ENCODE measurements around the gene SLC12A7.

The SLC12A7 gene

GRCh38 chr5:1124205-1125029 lies 12.6 kb upstream of the SLC12A7 start:
- no peak for FAIRE-seq

DNA sequence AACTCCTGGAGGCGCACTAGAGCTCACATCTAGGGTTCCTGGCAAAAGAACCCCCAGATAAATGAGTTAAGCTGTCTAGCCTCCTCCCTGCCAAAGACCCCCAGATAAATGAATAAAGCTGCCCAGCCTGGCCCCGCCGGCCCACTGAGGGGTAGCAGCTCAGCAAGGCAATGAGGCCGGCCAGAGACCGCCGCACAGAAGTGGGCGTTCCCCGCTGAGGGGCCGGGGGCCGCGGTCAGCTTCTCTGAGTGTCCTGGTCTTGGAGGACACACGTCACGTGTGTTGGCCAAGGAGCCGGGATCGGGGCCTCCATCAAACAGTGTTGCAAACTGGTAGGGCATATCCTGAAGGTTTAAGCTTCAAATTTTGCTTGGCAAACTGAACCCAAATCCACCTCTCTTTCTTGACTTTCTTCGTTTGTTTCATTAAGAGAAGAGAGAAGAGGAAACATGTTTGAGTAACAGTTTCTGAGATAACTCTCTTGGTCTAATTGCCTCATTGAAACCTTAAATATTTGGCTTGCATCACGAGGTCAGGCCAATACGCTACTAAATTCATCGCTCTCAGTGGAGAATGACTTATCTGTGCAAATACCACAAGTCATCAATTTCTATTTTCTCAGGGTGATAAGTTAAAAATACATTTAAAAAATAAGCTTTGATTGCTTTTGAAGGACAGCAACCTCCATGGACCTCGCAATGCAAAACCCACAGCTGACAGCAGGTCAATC lies 11.7 kb upstream of the SLC12A7 start:
- FAIRE-seq: no peak

GRCh38 chr5:1122511-1123294 lies 10.8 kb upstream of the SLC12A7 start:
- FAIRE-seq: no peak

DNA sequence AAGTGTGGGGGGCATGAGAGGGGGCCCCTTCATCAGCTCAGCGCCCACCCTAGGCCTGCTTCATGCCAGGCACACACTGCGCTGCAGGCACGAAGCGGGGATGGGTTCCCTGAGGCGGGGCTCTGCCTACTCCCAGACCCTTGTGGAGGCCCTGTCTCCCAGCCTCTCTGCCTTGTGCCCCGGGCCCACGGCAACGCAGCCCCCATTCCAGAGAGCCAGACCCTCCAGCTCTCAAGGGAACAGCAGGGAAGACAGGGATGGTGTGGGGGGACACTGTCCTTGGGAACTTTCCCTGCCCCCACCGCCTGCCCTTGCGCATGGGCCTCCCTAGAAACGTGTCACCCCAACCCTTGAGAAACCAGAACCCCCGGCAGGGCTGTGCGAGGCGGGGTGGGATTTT lies 10.0 kb upstream of the SLC12A7 start:
- no peak for FAIRE-seq

DNA sequence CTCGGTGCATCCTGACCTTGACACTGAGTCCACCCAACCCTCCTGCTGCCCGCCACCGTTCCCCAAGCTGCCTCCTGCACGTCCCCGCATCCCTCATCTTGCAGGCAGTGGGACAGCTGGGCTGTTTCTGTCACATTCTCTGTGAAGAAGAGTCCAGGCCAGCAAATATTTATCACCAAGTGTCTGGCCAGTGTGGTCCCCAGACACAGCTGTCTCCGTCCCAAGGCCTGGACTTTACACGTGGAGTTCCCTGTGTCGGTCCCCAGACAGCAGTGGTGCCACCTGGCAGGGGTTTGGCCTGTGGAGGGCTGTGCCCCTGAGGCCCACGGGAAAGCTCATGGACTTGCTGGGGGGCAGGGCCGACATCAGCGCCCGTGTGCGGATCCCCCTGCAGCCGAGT lies 9.2 kb upstream of the SLC12A7 start:
- no peak for FAIRE-seq

DNA sequence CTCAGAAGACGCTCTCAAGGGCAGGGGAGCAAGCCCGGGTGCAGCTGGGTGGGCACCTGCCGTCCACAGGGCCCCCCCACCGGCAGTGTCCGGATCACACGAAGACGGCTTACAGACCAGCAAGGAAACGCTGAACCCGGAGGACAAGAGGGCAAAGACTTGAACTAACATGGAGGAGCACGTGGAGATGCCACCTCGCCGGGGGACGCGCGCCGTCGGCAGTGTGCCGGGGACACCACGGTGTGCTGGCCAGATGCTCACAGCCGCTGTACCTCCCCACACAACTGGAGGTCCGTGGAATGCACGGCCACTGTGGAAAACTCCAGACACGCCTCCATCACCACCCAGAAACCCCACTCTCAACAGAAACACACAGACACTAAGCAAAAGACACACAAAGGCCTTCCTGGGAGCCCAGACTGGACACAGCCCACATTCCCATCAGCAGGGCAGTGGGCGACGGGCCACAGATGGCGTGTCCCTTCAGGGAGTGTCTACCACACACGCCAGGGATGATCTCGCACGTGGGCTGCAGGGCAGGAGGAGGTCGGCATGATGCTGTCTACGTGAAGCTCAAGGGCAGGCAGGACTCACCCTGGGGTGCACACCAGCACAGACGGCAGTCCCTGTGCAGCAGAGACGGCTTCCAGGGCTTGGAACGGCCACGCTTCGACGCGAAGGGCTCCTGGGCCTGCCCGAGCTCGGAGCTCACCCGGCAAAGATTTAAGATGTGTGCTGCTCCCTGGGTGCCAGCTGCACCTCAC lies 8.6 kb upstream of the SLC12A7 start:
- FAIRE-seq: no peak

GRCh38 chr5:1119312-1119831 lies 7.5 kb upstream of the SLC12A7 start:
- no peak for FAIRE-seq

GRCh38 chr5:1118738-1119137 lies 6.9 kb upstream of the SLC12A7 start:
- FAIRE-seq: no peak

GRCh38 chr5:1118231-1118698 lies 6.4 kb upstream of the SLC12A7 start:
- FAIRE-seq: no peak

- FAIRE-seq: no peak
Observed at GRCh38 chr5:1116977-1117376, 5.1 kb upstream of the SLC12A7 start.

DNA sequence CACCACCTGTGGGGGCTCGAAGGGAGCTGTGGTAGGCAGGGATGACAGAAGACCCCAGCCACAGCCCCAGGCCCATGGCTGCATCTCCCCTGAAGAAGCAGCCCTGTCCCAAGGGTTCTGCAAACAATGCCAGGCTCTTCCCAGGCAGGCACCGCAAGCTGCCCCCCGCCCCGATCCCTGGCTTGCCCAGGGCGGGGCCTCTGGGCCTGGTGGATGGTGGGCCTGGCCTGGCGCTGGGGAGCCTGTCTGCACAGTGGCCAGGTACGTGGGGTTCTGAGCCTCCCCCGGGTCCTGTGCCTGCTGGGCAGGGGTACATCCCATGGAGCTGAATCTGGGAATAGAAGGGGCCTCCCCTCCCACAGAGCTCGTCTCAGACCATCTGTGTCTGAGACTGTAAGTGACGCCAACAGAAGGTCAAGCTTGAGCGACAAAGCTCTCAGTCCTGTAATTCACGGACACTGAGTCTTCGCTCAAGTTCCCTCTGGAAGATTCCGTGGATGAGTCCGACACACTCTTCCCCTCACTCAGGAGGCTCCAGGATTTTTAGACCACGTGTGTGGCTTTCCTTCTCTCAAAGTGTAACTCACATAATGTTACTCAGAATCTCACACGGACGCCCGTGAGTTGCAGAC lies 4.4 kb upstream of the SLC12A7 start:
- no peak for FAIRE-seq

- no peak for FAIRE-seq
Observed at GRCh38 chr5:1115123-1115815, 3.4 kb upstream of the SLC12A7 start.

- no peak for FAIRE-seq
Observed at GRCh38 chr5:1113805-1114586, 2.1 kb upstream of the SLC12A7 start.

- FAIRE-seq: no peak
Observed at GRCh38 chr5:1113332-1113690, 1.4 kb upstream of the SLC12A7 start.

DNA sequence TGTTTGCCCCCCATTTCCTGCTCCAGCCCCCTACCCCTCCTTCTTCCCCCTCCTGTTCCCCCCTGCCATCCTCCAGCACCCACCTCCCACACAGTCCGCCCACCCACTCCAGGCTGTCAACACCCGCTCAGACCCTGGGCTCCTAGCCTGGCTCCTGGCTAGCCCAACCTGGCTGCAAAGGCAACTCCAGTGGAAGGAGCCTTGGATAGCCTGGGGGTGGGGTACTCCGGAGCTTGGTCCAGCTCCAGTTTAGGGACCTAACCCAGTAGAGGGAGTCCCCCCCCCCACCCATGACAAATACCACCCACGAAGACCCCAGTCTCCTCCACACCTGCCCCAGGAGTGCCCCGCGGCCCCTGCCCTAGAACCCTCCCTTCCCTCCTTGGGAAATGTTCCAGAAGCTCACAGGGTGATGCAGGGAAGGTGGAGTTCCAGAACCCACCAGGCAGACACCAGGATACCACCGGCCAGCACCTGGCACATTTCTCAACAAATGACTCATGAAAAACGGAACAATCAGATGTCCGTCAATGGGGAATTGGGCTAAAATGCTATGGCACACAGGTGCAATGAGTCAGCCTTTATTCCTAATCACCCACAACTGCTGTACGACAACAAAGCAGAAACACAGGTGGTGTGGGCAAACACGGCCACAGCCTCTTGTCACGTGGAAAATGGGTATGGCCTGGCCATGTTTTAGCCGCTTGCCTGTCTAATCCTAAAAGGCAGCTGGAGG lies 901 bp upstream of the SLC12A7 start:
- FAIRE-seq: no peak

DNA sequence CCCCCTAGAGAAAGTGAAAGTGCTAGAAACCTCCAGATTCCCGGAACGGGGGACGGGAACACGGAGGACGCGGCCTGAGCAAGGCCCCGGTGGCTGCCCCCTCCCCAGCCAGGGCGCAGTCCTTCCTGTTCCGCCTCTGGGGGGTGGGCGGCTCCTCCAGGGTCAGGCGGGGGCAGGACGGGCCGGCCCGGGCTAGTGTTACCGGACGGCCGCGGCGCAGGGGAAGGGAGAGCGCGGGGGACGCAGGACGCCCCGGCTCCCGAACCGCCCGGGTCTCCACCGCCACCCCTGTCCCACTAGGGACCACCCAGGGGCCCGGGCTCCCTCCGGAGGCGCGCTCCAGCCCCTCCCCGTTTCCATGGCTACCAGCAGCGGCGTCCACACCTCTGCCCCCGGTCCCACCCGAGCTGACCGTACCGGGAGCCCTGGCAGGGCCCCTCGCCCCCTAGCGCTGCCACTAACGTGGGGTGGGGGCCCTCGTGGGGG lies 579 bp downstream of the SLC12A7 start:
- no peak for FAIRE-seq

DNA sequence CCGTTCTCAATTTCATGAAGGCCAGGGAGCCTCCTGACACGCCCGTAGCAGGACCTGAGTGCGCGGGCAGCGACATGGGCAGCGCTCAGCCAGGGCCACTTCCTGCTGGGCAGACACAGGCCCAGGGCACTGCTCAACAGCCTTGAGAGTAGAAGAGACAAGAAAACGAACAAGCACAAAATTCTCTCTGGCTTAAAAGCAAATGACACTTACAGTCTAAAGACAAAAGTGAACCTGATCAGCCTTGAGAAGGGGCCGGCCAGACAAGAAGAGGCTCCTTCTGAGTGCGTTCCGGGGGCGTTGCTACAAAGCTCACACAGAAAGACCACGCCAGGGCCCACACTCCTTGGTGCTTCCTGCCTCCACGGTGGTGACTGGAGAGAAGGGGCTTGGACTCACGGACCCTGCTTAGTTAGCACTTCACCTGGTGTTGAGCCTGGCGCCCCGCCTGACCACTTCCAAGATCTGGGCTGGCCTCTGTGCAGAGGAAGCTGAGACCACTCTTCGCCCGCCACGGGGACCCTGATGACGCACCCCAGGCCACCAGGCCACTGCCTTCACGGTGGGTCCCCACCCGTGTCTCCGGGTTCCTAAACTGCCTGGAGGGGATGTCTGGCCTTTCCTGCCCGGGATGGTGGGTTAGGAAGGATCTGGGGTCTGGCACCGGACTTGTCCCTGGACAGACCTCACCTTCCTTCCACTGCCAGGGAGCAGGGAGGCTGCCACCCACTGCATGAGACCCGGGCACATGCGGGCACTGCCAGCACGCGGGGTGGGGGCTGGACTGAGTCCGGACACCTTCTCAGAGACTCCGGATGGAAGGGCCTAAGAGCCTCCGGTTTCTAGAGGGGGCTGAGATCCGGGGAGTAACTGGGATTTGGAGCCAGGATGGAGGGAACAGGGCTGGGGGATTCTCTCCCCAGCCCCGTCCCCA lies 1.3 kb downstream of the SLC12A7 start:
- no peak for FAIRE-seq

GRCh38 chr5:1109542-1110306 lies 2.1 kb downstream of the SLC12A7 start:
- no peak for FAIRE-seq

All from TTC549 (cell line).